Measurements from ENCODE around the gene PUS1.
"Not testable (repeated sequence)": the region's sequence is repeated elsewhere in the genome, so short reads cannot be mapped to it uniquely, and the experiment has no call there.

The PUS1 gene

DNA sequence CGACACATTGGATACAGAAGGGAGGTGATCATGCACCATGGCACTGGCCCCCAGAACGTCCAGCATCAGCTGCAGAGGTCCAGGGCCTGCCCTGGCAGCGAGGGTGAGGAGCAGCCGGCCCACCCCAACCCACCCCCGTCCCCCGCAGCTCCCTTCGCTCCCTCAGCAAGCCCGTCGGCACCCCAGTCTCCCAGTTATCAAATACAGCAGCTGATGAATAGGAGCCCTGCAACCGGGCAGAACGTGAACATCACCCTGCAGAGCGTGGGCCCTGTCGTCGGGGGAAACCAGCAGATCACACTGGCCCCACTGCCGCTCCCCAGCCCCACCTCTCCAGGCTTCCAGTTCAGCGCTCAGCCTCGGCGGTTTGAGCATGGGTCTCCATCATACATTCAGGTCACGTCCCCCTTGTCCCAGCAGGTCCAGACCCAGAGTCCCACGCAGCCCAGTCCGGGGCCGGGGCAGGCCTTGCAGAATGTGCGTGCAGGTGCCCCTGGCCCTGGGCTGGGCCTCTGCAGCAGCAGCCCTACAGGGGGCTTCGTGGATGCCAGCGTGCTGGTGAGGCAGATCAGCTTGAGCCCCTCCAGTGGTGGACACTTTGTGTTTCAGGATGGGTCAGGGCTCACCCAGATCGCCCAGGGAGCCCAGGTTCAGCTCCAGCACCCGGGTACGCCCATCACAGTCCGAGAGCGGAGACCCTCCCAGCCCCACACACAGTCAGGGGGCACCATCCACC, 31.7 kb downstream of the PUS1 start:
- not testable (repeated sequence) for DNase-seq (ENCODE audit: low read depth)

DNA sequence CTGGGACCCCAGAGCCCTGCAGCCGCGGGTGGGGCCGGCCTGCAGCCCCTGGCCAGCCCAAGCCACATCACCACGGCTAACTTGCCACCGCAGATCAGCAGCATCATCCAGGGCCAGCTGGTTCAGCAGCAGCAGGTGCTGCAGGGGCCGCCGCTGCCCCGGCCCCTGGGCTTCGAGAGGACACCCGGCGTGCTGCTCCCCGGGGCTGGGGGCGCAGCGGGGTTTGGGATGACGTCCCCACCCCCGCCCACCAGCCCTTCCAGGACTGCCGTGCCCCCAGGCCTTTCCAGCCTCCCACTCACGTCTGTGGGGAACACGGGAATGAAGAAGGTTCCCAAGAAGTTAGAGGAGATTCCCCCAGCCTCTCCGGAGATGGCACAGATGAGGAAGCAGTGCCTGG, 32.3 kb downstream of the PUS1 start:
- not testable (repeated sequence) for DNase-seq (ENCODE audit: low read depth)

DNA sequence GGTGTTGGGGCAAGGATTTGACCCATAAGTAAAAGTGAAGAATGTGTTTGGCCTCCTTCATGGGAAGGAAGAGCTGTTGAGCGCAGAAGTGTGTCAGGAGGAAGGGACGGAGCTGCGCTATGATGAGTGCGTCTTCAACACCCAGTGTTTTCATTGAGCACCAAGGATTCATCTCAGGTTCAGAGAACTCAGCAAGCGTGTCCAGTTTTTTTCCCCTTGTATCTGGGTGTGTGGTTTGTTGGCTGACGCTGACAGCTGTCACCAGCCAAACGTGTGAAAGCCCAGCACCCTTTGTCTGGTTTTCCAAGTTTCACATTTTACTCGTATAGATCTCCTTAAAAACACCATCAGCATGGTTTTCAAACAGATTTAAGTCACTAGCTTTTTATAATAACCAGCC, 33.0 kb downstream of the PUS1 start:
- DNase-seq (ENCODE audit: low read depth): no peak

DNA sequence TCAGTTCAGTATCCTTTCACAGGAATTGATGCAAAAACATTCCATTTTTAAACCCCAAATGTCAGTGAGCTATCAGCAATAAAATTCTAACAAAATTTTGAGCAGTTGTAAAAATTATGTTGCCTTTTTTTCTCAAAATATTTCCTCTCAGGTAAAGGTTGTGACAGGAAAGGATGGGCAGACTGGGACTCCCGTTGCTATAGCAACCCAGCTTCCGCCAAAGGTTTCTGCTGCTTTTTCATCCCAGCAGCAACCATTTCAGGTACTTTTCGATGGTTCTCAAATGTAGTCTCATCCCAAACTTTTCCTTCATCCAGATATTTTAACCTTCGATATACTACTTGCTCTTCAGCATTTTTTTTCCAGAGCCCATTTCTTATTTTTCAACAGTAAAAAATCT, 34.3 kb downstream of the PUS1 start:
- no peak for DNase-seq (ENCODE audit: low read depth)

DNA sequence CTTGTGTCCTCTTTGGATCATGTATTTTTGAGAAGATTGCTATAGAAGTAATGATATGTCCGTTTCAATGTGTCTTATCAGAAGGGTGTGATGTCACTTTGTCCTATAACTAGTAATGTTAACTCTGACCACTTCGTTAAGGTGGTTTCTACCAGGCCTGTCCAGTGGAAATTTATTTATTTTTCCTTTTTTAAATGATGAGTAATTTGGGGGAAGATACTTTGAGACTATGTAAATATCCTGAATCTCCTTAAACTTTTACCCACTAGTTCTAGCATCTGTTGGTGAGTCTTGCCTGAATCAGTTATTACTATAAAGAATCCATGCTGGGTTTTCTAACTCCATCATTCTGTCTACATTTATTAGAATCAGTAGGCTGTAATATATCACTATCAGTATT, 36.0 kb downstream of the PUS1 start:
- no peak for DNase-seq (ENCODE audit: low read depth)

DNA sequence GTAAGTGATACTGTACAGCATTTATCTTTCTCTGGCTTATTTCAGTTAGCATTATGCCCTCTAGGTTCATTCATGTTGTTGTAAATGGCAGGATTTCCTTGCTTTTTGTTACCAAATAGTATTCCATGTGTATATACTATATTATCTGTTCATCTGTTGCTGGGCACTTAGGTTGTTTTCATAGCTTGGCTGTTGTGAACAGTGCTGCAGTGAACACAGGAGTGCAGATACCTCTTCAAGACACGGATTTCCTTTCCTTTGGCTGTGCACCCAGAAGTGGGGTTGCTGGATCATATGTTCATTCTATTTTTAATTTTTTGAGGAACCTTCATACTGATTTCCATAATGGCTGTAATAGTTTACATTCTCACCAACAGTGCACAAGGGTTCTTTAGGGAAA, 42.1 kb downstream of the PUS1 start:
- no peak for DNase-seq (ENCODE audit: low read depth)

DNA sequence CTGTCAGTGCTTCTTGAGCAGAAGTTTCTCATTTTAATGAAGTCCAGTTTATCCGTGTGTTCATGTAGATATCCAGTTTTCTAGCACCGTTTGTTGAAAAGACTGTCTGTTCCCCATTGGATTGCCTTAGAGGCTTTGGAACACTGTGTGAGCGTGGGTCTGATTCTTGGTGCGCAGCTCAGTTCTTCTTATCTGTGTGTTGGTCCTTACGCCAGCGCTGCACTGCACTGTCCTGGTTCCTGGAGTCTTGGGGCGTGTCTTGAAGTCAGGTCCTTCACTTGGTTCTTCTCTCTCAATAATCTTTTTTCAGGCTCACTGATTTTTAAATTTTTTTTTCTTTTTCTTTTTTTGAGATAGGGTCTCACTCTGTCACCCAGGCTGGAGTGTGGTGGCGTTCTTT, 46.2 kb downstream of the PUS1 start:
- DNase-seq (ENCODE audit: low read depth): no peak

DNA sequence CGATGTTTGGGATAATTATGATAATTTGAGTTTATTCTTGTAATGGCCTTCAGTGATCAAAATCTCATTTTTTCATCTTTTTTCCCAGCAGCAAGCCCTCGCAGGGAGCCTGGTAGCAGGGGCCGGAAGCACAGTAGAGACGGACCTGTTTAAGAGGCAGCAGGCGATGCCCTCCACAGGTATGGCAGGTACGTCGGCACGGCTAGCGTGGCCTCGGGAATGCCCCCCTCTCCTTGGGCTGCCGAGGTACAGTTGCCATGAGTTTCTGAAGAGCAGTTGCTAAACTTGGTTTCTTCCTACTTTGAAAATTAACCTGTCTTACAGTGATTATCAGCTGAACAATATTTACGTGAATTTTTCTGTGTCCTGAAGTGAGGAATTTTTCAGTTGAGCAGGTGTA, 50.5 kb downstream of the PUS1 start:
- DNase-seq (ENCODE audit: low read depth): no peak

DNA sequence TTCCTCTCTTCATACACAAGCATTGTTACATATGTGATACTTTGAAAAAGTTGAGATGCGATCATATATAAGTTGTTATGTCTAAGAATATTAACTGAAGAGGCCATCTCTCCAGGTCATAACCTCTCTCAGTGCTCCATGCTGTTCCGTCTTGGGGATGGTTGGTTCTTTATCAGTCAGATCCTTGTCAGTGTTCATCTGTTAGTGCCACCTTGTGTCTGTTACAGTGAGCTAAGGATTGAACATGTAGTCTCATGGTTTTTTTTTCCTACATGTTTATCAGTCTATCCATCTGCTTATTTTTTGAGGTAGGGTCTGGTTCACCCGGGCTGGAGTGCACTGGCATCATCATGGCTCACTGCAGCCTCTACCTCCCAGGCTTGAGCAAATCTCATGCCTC, 51.2 kb downstream of the PUS1 start:
- DNase-seq (ENCODE audit: low read depth): no peak

DNA sequence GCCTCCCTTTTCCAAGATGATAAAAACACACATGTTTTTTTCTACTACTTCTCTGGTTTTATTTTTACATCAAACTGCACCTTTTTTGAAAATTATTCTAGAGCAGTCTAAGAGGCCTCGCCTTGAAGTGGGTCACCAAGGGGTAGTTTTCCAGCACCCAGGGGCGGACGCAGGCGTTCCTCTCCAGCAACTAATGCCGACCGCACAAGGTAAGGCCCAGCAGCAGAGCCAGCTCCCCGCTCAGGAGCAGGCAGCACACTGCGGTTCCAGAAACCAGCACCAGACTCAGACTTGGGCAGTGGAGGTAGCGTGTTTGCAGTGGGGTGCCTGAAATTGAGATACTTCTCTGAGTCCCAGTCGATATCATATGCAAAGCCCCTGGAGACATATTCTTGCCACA, 52.3 kb downstream of the PUS1 start:
- no peak for DNase-seq (ENCODE audit: low read depth)

DNA sequence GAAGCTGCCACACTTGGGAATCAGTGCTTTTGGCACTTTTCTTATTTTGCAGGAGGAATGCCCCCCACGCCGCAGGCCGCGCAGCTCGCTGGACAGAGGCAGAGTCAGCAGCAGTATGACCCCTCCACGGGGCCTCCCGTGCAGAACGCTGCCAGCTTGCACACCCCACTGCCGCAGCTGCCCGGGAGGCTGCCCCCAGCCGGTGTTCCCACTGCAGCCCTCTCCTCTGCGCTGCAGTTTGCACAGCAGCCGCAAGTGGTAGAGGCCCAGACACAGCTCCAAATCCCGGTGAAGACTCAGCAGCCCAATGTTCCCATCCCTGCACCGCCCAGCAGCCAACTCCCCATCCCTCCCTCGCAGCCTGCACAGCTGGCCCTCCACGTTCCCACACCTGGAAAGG, 53.0 kb downstream of the PUS1 start:
- no peak for DNase-seq (ENCODE audit: low read depth)

DNA sequence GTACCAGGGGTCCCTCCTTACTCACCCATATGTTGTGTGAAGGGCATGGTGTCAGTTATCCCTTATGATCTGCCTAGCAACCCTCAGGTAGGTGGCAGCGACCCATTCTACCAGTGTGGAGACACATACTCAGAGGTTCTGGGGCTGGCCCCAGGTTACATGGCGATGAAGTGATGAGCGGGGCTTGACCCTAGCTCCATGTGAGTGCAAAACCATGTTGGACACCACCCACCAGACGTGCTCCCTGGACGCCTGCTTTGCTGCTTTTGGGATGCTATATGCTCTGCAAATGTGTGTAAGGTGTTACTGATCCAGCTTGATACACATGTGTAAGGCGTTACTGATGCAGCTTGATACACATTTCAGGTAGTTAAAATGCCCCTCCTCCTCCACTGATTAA, 54.0 kb downstream of the PUS1 start:
- DNase-seq (ENCODE audit: low read depth): no peak

DNA sequence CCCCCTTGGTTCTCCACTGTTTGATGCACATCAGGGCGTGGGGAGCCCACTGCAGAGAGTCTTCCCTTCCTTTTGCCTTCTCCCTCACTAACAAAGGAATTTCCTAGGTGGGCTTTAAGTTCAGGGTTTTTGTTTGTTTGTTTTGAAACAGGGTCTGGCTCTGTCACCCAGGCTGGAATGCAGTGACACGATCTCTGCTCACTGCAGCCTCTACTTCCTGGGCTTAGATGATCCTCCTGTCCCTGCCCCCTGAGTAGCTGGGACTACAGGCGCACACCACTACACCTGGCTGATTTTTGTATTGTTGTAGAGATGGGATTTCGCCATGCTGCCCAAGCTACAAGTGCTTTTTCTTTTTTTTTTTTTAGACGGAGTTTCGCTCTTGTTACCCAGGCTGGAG, 54.5 kb downstream of the PUS1 start:
- no peak for DNase-seq (ENCODE audit: low read depth)

DNA sequence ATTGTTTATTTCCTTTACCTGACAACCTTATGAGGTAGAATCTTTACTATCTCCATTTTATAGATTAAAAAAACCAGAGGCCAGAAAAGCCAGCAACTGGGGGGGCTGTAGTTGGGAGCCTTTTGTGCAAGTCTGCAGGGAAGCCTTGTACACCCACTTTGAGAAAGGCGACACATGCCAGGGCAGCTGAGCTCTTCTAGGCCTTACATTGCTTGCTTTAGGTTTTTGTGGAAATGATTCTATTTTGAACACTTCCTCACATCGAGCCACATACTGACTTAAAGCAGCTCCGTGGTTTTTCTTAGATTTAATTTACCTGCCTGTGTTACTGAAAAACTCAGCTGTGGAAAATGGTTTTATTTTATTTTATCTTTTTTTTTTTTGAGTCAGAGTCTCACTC, 55.3 kb downstream of the PUS1 start:
- DNase-seq (ENCODE audit: low read depth): no peak

DNA sequence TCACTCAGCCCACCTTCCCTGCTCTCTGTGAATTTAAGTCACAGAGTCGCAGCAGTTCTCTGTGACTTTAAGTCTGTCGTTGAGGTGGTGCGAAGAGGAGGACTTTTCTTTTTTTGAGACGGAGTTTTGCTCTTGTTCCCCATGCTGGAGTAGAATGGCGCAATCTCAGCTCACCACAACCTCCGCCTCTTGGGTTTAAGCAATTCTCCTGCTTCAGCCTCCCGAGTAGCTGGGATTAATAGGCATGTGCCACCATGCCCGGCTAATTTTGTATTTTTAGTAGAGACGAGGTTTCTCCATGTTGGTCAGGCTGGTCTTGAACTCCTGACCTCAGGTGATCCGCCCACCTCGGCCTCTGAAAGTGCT, 56.4 kb downstream of the PUS1 start:
- not testable (repeated sequence) for DNase-seq (ENCODE audit: low read depth)

DNA sequence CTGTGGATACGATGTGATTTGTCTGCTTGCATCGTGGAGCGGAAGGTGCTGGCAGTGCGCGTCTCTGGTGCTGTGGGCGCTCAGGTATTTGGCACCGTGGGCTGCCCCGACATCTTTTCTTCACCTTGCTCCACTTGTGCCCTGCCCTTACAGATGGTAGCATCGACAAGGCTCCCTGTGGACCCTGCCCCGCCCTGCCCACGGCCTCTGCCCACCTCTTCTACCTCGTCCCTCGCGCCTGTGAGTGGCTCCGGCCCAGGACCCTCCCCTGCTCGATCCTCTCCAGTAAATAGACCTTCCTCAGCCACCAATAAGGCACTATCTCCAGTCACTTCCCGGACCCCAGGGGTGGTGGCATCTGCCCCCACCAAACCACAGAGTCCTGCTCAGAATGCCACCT, 57.3 kb downstream of the PUS1 start:
- DNase-seq (ENCODE audit: low read depth): no peak

DNA sequence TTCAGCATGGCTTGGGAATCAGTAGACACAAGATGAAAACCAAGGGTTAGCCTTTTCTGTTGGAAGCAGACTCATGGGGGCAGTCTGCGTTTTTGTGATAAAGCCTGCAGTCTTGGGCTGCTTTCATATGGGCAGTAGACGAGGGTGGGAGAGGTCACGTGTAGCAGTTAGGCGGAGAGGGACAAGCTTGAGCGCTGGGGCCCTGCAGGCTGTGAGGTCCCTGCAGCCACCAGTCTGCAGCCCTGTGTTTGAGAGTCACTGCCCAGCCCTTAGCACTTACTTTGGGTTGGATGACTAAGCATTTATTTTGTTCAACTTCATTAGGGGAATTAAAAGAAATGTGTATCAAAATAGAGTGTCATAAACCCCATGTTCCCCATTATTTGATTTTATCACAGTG, 57.8 kb downstream of the PUS1 start:
- no peak for DNase-seq (ENCODE audit: low read depth)

DNA sequence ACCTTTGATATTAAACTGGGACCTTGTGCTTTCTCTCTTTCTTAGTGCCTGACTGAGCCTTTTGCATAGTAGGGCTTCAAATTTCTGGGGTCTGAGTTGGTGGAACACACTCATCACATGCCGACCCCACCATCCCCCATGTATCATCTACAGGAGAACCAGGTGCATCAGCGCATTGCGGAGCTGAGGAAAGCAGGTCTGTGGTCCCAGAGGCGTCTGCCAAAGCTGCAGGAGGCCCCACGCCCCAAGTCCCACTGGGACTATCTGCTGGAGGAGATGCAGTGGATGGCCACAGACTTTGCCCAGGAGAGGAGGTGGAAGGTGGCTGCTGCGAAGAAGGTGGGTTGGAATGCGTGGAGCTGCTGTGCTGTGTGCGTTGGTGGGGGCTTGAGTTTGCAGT, 58.5 kb downstream of the PUS1 start:
- no peak for DNase-seq (ENCODE audit: low read depth)

DNA sequence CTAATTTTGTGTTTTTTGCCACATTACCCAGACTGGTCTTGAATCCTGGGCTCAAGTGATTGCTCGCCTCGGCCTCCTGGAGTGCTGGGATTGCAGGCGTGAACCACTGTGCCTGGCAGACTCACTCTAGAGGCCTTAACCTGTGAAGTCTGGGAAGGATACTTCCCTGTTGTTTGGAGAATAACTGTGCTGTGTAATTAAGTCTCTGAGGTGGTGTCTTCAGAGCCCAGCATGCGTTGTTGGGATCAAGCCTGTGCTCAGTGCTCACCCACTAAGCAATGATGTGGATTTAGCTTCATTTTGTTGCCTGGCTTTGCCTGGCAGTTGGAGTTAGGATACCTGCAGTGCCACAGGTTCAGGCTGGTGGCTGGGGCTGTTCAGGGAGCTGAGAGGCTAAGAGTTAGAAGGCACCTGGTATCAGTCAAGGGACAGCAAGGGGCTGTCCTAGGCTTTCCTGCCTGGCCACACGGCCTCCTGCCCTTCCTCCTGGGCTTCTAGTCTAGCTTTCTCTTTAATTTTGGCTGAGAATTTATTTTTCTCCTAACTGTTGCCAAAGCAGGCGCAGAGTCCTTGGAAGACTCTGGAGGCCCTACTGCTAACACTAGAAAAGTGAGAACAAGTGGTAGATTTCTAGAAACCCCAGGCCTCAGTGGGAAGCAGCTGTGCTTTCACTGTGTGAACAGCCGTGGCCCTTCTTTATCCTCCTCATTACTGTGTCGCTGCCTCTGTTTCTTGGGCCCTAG, 59.1 kb downstream of the PUS1 start:
- DNase-seq (ENCODE audit: low read depth): no peak

DNA sequence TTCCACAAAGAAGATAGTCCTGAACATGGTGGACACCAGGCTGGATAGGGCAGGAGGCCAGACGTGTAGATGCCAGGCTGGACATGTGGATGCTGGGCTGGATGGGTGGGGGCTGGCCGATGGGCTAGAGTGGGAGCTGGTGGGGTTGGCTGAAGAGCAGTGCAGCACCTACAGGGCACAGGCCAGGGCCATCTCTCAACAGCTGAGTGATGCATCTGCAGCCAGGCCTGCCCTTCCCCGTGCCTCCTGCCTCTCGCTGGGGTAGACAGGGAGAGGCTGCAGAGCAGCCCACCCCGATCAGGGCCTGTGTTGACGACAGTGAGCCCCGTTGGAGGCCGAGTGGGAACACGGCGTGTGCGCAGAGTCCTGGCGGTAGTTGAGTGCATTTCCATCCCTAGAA, 59.9 kb downstream of the PUS1 start:
- DNase-seq (ENCODE audit: low read depth): no peak

DNA sequence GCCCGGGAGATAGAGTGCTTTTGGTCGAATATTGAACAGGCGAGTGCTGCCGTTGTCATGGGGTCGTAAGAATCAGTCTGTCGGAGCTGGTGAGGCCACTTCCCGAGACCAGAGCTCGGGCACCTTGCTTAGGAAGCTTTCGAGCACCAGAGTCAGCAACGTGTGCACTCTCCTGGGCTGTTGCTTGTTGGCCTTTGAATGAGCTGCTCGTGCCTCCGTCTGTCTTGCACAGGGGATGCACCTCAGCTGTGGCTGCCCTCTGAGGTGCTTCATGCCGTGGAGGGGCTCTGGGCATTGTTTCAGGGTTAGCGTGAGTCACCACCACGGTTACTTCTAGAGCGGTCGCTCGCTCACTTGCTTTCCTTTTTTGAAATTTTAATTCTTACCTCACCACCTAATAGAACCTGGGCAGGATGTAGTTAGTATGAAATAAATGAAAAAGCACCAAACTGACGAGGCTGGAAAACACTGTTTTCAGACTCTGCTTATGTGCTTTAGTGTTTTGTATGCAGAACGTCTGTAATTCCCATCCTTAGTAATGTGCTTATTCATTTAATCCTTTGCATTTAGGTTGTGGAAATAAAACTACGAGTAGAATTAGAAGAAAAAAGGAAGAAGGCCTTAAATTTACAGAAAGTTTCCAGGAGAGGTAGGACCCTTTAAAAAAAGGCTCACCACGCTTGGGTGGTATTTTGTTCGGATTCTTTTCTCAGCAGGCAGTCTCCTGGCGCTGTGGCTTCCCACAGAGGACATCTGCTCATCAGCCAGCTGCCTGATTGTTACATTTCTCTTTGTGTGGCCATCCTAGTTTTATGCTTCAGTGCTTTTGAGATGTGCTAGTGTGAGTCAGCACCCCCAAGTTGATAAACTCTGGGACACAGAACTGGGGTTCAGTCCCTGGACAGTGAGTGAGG, 61.2 kb downstream of the PUS1 start:
- no peak for DNase-seq (ENCODE audit: low read depth)

DNA sequence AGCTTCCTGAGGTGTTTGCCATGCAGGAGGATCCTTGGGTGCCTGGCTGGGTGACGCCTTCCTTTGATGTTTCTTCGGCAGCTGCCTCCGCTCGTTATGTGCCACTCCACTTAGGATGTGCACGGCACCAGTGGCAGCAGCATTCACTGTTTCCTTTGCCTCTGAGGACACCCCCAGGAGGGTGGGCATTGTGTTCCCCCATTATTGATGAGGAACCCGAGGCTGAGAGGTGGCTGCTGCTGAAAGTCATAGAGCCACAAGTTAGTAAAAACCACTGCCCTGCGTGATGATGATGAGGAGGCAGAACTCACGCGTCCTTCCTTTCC, 61.9 kb downstream of the PUS1 start:
- DNase-seq (ENCODE audit: low read depth): no peak

DNA sequence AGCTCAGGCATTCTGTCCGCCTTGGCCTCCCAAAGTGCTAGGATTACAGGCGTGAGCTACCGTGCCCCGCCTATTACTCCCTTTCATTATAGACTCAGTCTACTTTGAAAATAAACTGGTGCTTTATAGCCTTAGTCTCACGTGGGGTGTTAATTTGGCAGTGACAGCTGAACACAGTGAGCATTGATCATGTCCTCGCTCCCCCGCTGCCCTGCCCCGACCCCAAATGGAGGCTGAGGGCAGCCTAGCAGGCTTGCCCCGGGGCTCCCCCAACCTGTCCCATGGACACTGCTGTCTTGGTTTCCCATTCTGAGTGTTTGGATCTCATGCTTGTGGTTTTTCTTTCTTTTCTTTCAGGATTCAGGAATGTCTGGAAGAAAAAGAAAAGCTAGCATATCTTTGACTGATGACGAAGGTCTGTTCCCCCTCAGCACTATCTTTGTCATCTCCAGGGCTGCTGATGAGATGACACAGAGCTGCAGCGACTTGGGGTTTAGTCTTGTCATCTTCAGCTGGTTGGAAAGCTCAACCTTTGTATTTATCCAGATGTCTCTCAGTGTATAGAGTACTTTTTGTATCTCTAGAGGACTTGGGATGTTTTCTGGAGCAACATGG, 62.8 kb downstream of the PUS1 start:
- no peak for DNase-seq (ENCODE audit: low read depth)
